Measurements from ENCODE around the gene TRPC4AP.

GRCh38 chr20:35131934-35132333 is 39.3 kb upstream of the TRPC4AP start:
- no peak for TF ChIP-seq EZH2 (optimal IDR thresholded peaks at IDR 0.05; ENCODE audit: low read depth, low read length)
- TF ChIP-seq CTCF (IDR thresholded peaks at IDR 0.05; ENCODE audit: low read length) = no peak
- no peak for TF ChIP-seq EZH2phosphoT487 (IDR thresholded peaks at IDR 0.05; ENCODE audit: low read length)
